Fibroblast of pulmonary artery (primary cell): Measurements from ENCODE around the gene ATG2A.
"Not testable (repeated sequence)": the region's sequence is repeated elsewhere in the genome, so short reads cannot be mapped to it uniquely, and the experiment has no call there.

Source experiments
- DNase-seq: peaks from one replicate; pipeline ENCODE4 v3.0.0-alpha.2; 2010; ENCODE audit warnings: low read depth
- H3K4me3 ChIP-seq: replicated peaks from 2 replicates; pipeline ENCODE4 v1.5.1; 2011; ENCODE audit warnings: low read depth, mild to moderate bottlenecking, control low read depth, low read length, moderate library complexity
- CTCF ChIP-seq: IDR thresholded peaks from 2 replicates; pipeline ENCODE4 v1.5.1; 2011; ENCODE audit warnings: mild to moderate bottlenecking, control low read depth, low read length, inconsistent platforms; ENCODE audit errors: missing control alignments

Gene ATG2A

DNA sequence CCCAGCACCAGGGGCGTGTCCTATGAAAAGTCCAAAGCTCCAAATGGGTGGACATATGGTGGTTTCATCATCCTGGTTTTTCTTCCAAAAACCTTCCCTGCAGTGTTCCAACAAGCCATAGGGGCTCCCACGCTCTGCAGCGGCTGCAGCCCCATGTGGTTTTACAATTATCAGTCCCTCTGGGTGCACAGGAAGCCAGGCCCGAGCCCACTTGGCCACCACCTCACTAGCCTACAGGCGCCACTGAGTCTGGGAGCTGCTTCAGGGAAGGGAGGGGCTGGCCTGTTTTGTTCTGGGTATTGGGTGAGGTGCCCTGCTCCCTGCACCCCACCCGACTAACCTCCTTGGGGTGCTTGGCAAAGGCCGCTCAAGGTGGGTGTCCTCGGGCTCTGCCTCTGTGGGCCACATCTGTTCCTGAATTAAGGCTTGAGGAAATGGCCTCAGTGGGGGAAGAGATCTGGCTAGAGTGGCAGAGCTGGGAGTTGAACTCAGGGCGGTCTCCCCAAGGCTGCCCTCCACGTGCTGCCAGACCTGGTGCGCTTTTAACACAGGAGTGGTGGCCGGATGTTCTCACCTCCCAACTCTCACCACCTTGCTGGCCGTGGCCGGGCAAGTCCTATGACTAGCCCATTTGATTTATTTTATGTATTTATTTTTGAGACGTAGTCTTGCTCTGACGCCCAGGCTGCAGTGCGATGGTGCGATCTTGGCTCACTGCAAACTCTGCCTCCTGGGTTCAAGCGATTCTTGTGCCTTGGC lies 67.2 kb downstream of the ATG2A start:
- DNase-seq, result peak; percentile 51
- peak; percentile 28 for TF ChIP-seq CTCF
- H3K4me3 ChIP-seq, result no peak overlapping the region

GRCh38 chr11:64848826-64849597 lies 68.0 kb downstream of the ATG2A start:
- H3K4me3 ChIP-seq, result no peak overlapping the region
- no peak for TF ChIP-seq CTCF
- DNase-seq, result no peak

- H3K4me3 ChIP-seq, result no peak overlapping the region
- TF ChIP-seq CTCF, result no peak
- no peak for DNase-seq
Observed at GRCh38 chr11:64848214-64848825, 68.7 kb downstream of the ATG2A start.

GRCh38 chr11:64846998-64847666 lies 69.9 kb downstream of the ATG2A start:
- peak; percentile 88 for DNase-seq
- H3K4me3 ChIP-seq, result no peak overlapping the region
- TF ChIP-seq CTCF, result peak; percentile 82

DNA sequence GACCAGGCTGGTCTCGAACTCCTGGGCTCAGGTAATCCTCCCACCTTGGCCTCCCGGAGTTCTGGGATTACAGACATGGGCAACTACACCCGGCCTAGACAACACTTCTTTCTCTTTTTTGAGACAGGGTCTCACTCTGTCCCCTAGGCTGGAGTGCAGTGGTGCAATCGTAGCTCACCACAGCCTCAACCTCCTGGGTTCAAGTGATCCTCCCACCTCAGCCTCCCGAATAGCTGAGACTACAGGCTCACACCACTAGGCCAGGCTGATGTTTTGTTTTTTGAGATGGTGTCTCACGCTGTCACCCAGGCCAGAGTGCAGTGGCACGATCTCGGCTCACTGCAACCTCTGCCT lies 71.3 kb downstream of the ATG2A start:
- DNase-seq, H3K4me3 ChIP-seq: not testable (repeated sequence)

DNA sequence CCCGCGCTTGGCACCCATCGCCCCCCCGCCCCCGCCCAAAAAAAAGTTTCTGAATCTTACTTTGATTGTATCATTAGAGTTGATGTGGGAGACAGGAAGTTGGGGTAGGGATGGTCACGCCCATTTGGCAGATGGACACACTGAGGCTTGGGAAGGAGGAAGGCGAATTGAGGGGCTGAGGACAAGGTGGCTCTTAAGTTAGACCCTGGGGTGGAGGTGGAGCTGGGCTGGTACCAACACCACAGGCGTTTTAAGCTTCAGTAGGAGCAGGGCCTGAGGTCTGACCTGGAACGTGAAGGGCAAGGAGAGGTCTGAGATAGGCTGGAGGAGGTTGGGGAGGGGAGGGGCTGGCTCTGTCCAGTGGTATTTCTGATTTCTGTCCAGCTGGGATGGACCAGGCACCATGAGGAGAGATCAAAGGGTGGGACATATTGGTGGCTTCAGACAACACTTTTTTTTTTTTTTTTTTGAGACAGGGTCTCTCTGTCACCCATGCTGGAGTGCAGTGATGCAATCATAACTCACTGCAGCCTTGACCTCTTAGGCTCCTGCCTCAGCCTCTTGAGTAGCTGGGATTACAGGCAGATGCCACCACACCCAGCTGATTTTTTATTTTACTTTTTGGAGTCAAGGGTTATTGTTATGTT lies 71.8 kb downstream of the ATG2A start:
- no peak overlapping the region for H3K4me3 ChIP-seq
- no peak for TF ChIP-seq CTCF

More for the DNA sequence above, 71.8 kb downstream of the ATG2A start:
- DNase-seq, result no peak
